ENCODE results near the gene TRMT2A. TPM values are rescaled to one million over a fixed set of nuclear protein-coding genes. Genes with fewer than 3 reads are reported as not detected.

The TRMT2A gene
- total and polyA plus RNA-seq, 8 donors: 23.8 to 120 (median 34.1) TPM

DNA sequence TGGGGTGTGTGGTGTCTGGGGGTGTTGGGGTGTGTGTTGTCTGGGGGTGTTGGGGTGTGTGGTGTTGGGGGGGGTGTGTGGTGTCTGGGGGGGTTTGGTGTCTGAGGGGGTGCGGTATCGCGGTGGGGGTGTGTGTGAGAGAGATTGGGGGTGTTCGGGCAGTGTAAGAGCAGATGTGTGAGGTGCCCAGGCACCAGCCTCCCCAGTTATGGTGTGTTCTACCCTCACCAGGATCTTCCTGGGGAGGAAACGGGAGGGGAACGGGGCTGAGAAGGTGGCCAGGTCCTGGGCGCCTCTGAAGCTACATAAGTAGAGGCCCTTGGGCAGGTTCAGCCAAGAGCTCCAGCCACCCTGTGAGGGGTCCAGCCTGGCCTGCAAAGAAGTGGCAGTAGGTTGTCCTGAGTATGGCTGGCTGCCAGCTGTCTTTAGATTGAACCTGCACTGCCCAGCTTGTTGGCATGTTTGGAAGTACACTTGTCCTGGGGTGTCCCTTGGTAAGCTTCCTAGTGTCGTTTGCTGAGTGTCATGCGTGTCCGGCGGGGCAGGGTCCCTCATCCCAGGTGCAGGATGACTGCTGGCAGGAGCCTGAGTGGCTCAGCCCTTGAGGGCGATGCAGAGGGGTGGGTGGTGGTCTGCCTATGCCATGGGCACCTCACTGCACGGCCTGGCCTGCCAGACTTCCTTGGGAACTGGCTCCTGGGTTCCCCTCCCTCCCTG lies 6.5 kb upstream of the TRMT2A start:
- Histone ChIP-seq H3K4me3 (no peak overlapping the region), H3K4me1 (peaks cover 0 to 7% (median 5%) of the 10 kb centered on the region in 3 donors), H3K27me3 (no peaks in the 10 kb centered on the region), H3K27ac (no peak overlapping the region), H3K36me3 (peaks cover 0 to 10% (median 0%) of the 10 kb centered on the region in 3 donors), H3K9me3 (no peaks in the 10 kb centered on the region)
- WGBS, 2 donors: 94% methylated on average over 13 of the region's 13 CpGs
- FAIRE-seq (no peak), ATAC-seq (no peak), DNase-seq (peak in 1 of 6 donors; percentile 75)
- TF ChIP-seq, protein P1, sequence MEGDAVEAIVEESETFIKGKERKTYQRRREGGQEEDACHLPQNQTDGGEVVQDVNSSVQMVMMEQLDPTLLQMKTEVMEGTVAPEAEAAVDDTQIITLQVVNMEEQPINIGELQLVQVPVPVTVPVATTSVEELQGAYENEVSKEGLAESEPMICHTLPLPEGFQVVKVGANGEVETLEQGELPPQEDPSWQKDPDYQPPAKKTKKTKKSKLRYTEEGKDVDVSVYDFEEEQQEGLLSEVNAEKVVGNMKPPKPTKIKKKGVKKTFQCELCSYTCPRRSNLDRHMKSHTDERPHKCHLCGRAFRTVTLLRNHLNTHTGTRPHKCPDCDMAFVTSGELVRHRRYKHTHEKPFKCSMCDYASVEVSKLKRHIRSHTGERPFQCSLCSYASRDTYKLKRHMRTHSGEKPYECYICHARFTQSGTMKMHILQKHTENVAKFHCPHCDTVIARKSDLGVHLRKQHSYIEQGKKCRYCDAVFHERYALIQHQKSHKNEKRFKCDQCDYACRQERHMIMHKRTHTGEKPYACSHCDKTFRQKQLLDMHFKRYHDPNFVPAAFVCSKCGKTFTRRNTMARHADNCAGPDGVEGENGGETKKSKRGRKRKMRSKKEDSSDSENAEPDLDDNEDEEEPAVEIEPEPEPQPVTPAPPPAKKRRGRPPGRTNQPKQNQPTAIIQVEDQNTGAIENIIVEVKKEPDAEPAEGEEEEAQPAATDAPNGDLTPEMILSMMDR (IDR thresholded peaks at IDR 0.05): no peak
- intact Hi-C loops (cut with DNase I): loop anchor here in 2 of 3 donors (10.0 kb wide), 1 partner anchor 149 kb away; no protein-coding TSS in a partner anchor

DNA sequence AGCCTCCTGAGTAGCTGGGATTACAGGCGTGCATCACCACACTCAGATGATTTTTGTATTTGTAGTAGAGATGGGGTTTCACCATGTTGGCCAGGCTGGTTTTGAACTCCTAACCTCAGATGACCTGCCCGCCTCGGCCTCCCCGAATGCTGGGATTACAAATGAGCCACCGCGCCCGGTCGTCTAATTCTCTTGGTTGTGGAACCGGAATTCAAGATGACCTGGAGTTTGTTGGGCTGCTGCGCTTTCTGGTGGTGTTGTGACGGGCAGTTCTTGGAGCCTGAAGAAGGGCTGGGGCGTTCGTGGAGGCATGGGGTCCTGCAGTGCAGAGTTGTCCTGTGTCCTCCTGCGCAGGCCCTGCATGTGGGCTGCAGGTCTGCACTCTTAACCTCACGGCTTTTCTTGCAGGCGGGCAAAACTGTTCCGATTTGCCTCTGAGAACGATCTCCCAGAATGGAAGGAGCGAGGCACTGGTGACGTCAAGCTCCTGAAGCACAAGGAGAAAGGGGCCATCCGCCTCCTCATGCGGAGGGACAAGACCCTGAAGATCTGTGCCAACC lies 4.9 kb upstream of the TRMT2A start:
- Histone ChIP-seq H3K4me3 (no peak overlapping the region), H3K9me3 (no peaks in the 10 kb centered on the region), H3K27me3 (no peaks in the 10 kb centered on the region), H3K36me3 (peaks cover 0 to 7% (median 0%) of the 10 kb centered on the region in 3 donors), H3K27ac (no peak overlapping the region), H3K4me1 (peaks cover 0 to 12% (median 7%) of the 10 kb centered on the region in 3 donors)
- TF ChIP-seq, protein P1 (IDR thresholded peaks at IDR 0.05): no peak
- DNase-seq (peak in 2 of 6 donors; percentile 12 to 25), ATAC-seq (no peak), FAIRE-seq (no peak)
- intact Hi-C loops (cut with DNase I): loop anchor here in 2 of 3 donors (10.0 kb wide), 1 partner anchor 147 kb away; no protein-coding TSS in a partner anchor
- WGBS, 2 donors: 94 to 96% methylated on average over 22 of the region's 22 CpGs

DNA sequence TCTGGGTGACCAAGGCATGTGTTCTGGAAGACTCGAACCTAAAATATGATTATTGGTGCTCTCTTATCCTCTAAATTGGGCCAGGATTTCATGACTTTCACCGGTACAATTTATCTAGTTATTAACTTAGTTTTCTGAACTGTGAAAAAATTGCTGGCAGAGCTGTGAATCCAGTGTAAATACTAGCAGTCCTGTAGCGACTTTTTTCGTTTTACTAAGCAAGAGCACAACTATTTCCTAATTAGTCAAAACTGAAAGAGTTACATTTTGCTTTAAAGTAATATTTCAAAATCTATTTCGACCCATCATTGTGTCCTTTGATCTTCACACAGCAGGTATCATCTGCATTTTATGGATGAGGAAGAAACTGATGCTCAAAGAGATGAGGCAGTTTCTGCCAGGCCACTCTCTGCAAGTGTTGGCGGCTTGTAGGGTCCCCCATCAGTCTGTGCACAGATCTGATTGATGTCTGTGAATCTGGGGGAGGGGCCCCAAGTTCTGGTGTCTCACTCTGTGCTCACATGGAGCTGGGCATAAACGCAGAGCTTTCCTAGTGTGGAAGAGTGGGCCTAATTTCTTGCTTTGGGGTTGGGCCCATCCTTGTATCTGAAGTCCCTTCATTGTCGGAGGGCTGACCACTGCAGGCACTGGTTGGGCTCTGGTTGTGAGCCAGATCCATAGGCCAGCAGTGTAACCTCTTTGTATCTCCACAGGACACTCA lies 1.4 kb upstream of the TRMT2A start:
- peak overlapping the region; percentile 63 to 77 (median 74) for H3K4me3 ChIP-seq
- FAIRE-seq (no peak), ATAC-seq (no peak), DNase-seq (peak in 2 of 6 donors; percentile 7 to 18)
- intact Hi-C loops (cut with DNase I): no loop called here
- peaks cover 0 to 20% (median 7%) of the 10 kb centered on the region in 3 donors for H3K4me1 ChIP-seq
- H3K36me3 ChIP-seq: no peaks in the 10 kb centered on the region
- no peaks in the 10 kb centered on the region for H3K9me3 ChIP-seq
- WGBS, 2 donors: 17 to 30% methylated on average over 8 of the region's 8 CpGs
- TF ChIP-seq, protein P1 (IDR thresholded peaks at IDR 0.05): no peak
- no peak overlapping the region for H3K27ac ChIP-seq
- no peaks in the 10 kb centered on the region for H3K27me3 ChIP-seq

DNA sequence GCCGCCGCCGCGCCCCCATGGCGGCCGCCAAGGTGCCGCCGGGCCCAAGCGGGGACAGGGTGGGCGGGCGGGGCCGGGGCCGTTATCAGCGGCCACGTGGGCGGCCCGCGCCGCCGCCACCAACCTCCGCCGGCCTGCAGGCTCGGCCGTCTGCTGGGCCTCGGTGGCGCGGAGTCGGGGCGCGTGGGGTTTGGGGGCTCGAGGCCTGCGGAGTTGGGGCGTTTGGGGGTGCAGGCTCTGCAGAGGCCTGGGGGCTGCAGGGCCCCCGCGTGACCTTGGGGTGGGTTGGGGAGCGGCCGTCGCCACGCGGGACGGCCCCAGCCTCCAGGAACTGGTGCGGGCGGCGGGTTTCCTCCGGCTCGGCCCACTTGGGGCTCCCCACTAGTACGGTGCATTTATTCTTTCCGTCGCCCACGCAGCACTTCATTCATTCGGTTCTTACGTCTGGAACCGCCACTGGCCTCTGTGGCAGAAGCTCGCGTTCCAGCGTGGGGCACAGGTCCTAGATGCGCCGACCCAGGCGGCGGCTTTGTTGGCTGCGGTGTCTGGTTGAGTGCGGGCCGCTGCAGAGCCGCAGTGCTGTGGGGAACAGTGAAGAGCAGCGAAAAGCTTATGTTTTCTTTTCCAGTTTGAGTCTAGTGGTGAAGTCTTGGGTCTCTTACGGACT lies 740 bp upstream of the TRMT2A start:
- no peaks in the 10 kb centered on the region for H3K36me3 ChIP-seq
- WGBS, 2 donors: 1% methylated on average over 35 to 66 of the region's 66 CpGs
- H3K27me3 ChIP-seq: no peaks in the 10 kb centered on the region
- H3K9me3 ChIP-seq: no peaks in the 10 kb centered on the region
- FAIRE-seq (no peak), DNase-seq (peak in 4 of 6 donors; percentile 50 to 82 (median 72)), ATAC-seq (peak in 1 of 4 donors; percentile 13)
- peak overlapping the region in 2 of 4 donors; percentile 44 to 79 for H3K27ac ChIP-seq
- H3K4me3 ChIP-seq: peak overlapping the region; percentile 63 to 77 (median 74)
- TF ChIP-seq, protein P1 (IDR thresholded peaks at IDR 0.05): no peak
- intact Hi-C loops (cut with DNase I): no loop called here
- H3K4me1 ChIP-seq: peaks cover 0 to 26% (median 7%) of the 10 kb centered on the region in 3 donors

Data from pancreas (tissue), 10 donors.